ENCODE results near the gene RAD50. TPM values are rescaled to one million over a fixed set of nuclear protein-coding genes. Genes with fewer than 3 reads are reported as not detected.

The RAD50 gene
- total RNA-seq, 4 donors from 2014 or later = 13.6 to 25.2 (median 20.4) TPM

DNA sequence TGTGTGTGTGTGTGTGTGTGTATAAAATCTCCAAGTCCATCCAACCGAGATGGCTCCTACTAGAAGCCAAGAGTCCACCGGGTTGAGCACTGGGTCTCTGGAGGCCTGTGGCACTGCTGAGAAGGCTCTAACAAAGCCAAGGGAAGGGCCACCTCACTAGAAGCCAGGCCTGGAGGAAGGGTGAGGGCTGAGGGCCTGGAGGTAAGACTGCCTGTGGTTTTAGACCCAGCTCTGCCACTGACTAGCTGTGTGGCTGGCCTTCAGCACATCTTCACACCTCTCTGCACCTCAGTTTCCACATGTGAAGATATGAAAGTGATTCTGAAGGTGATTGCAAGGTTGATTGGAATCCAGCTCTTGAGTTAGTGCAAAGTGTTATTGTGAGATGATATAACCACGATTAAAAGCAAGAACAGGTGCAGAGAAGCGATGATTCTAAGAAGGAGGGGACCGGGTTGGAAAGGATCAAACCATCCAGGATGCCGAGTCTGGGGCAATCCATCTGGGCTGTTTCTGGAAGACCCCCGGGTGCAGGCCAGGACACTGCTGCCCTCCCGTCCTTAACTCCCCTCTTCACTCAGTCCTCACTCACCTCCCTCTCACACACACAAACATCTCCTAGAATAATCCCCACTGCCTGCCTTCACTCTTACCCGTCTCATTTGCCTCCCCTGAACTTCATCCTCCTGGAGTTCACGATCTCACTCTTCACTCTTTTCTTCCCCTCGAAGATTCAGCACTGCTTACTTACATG lies 119.3 kb downstream of the RAD50 start:
- TF ChIP-seq, protein P1, sequence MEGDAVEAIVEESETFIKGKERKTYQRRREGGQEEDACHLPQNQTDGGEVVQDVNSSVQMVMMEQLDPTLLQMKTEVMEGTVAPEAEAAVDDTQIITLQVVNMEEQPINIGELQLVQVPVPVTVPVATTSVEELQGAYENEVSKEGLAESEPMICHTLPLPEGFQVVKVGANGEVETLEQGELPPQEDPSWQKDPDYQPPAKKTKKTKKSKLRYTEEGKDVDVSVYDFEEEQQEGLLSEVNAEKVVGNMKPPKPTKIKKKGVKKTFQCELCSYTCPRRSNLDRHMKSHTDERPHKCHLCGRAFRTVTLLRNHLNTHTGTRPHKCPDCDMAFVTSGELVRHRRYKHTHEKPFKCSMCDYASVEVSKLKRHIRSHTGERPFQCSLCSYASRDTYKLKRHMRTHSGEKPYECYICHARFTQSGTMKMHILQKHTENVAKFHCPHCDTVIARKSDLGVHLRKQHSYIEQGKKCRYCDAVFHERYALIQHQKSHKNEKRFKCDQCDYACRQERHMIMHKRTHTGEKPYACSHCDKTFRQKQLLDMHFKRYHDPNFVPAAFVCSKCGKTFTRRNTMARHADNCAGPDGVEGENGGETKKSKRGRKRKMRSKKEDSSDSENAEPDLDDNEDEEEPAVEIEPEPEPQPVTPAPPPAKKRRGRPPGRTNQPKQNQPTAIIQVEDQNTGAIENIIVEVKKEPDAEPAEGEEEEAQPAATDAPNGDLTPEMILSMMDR (IDR thresholded peaks at IDR 0.05) = no peak
- no peak for TF ChIP-seq POLR2A (IDR thresholded peaks at IDR 0.05)
- no peak for DNase-seq
- 92 to 94% methylated on average over 10 to 11 of the region's 11 CpGs for WGBS, 2 donors

DNA sequence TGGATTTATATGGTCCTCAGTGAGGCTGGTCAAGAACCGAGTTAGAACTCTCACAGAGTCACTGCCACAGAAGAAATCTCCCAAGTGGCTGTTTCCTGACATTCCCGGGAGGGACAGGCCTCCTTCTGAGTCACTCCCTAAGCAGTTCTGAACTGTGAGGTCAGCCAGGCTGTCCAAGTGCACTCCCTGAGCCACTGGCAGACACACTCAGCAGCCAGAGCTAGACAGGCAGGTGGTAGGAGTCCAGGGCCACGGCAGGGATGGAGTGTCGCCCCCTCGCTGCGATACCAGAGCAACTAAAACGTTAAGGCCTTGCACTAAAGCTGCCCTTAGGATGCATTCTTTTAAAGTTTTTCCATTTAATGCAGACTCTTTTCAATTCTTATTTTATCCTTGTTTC lies 120.4 kb downstream of the RAD50 start:
- TF ChIP-seq, protein P1 (IDR thresholded peaks at IDR 0.05) = peak in 1 of 6 experiments; percentile 38
- TF ChIP-seq POLR2A (IDR thresholded peaks at IDR 0.05) = no peak
- no peak overlapping the region for H3K27ac ChIP-seq
- H3K36me3 ChIP-seq = no peaks in the 10 kb centered on the region
- DNase-seq = no peak
- no peaks in the 10 kb centered on the region for H3K9me3 ChIP-seq
- intact Hi-C loops (cut with DNase I) = no loop called here
- H3K27me3 ChIP-seq = no peaks in the 10 kb centered on the region
- 51 to 70% methylated on average over 6 to 7 of the region's 7 CpGs for WGBS, 2 donors
- H3K4me3 ChIP-seq = no peak overlapping the region
- H3K4me1 ChIP-seq = peaks cover 0 to 22% (median 8%) of the 10 kb centered on the region in 3 donors

More for the DNA sequence above, 119.3 kb downstream of the RAD50 start:
- no peak overlapping the region for H3K27ac ChIP-seq
- H3K4me1 ChIP-seq = peaks cover 0 to 22% (median 8%) of the 10 kb centered on the region in 3 donors
- no peaks in the 10 kb centered on the region for H3K27me3 ChIP-seq
- no peak overlapping the region for H3K4me3 ChIP-seq
- intact Hi-C loops (cut with DNase I) = no loop called here
- H3K9me3 ChIP-seq = no peaks in the 10 kb centered on the region
- no peaks in the 10 kb centered on the region for H3K36me3 ChIP-seq

DNA sequence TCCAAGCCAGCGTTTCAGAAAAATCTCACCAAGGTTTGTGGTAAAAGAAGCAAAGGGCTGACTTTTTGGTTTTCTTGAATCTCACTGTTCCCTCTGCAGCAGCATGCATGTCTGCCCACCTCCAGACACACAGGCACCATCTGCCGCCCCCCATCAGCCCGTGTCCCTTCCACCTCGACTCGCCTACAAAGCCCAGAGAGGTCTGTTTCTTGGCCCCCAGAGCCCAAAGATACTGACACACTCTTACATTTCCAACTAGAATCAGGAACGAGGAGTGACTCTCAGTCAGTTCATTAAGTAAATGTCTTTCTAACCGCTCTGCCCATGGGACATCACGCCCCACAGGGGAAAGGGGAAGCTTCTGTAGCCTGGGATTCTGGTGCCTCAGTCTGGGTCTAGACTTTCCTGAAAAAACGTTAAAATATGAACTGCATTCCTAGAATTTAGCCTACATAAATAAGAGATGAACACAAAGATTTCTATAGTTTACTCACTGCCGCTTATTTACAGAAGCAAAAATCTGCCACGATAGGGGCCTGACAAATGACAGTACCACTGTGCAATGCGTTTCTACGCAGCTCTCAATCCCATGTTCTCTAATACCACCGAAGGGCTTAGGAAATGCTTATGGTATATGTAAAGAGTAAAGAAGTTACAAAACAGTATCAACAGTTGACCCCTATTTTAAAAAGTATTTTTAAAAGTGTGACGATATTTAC lies 121.1 kb downstream of the RAD50 start:
- TF ChIP-seq, protein P1 (IDR thresholded peaks at IDR 0.05) = no peak
- no peak for TF ChIP-seq POLR2A (IDR thresholded peaks at IDR 0.05)
- Histone ChIP-seq H3K27me3 (no peaks in the 10 kb centered on the region), H3K27ac (no peak overlapping the region), H3K4me3 (no peak overlapping the region), H3K36me3 (no peaks in the 10 kb centered on the region), H3K9me3 (no peaks in the 10 kb centered on the region), H3K4me1 (peaks cover 0 to 22% (median 8%) of the 10 kb centered on the region in 3 donors)
- no peak for DNase-seq
- 88 to 92% methylated on average over 15 of the region's 15 CpGs for WGBS, 2 donors
- intact Hi-C loops (cut with DNase I) = no loop called here

DNA sequence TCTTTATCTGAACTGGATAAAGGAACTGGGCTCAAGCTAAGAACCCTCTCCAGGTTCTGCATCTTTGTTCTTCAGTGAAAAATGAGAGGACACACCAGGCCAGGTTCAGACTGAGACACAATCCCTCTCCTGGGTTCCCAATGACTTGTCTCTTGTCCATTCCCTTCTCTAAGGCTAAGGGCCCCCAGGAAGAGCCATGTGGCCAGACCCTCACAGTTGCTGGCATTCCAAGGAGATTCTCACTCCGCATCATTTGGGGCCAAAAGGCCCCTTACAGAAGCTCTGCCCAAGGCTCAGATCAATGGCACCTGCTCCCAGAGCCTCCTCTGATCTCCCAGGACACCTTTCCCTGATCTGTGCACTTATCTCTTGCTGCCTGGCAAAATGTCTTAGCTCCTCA lies 122.0 kb downstream of the RAD50 start:
- TF ChIP-seq, protein P1 (IDR thresholded peaks at IDR 0.05) = no peak
- no peak for TF ChIP-seq POLR2A (IDR thresholded peaks at IDR 0.05)
- no peak for DNase-seq
- Histone ChIP-seq H3K4me3 (no peak overlapping the region), H3K36me3 (no peaks in the 10 kb centered on the region), H3K4me1 (peaks cover 0 to 22% (median 8%) of the 10 kb centered on the region in 3 donors), H3K9me3 (no peaks in the 10 kb centered on the region), H3K27ac (no peak overlapping the region), H3K27me3 (no peaks in the 10 kb centered on the region)
- 100% methylated on average over 1 of the region's 1 CpG; no CpG with 5 or more reads in 1 of the 2 donors for WGBS, 2 donors
- intact Hi-C loops (cut with DNase I) = no loop called here

DNA sequence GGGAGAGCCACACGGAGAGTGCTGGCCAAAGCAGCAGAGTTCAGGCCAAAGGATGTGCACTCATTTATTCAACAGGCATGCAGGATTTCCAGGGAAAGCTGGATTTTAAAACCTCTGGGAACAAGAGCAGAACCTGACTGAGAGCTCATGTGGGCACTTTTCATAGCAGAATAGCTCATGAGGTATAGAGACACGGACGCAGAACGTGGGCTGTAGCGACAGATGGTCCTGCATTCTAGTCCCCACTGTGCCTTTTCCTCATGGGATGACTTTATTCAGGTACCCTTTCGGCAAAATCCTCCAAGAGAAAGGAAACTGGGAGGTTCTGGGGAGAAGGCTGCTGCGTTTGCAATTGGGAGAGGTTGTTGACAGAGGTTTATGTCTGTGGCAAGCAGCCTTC lies 122.4 kb downstream of the RAD50 start:
- Histone ChIP-seq H3K4me1 (peaks cover 0 to 18% (median 8%) of the 10 kb centered on the region in 3 donors), H3K36me3 (no peaks in the 10 kb centered on the region), H3K9me3 (no peaks in the 10 kb centered on the region), H3K4me3 (no peak overlapping the region), H3K27me3 (no peaks in the 10 kb centered on the region), H3K27ac (no peak overlapping the region)
- intact Hi-C loops (cut with DNase I) = no loop called here
- TF ChIP-seq, protein P1 (IDR thresholded peaks at IDR 0.05) = no peak
- TF ChIP-seq POLR2A (IDR thresholded peaks at IDR 0.05) = no peak
- no peak for DNase-seq
- 85 to 94% methylated on average over 2 to 7 of the region's 7 CpGs for WGBS, 2 donors
